ENCODE data around the gene TMC7. TPM values are rescaled to one million over a fixed set of nuclear protein-coding genes. Genes with fewer than 3 reads are reported as not detected.

Gene TMC7
- total and polyA plus RNA-seq, 2 donors (not counting 1 experiment from before 2014, with no cell fraction given) = 0.18 to 1.5 TPM

DNA sequence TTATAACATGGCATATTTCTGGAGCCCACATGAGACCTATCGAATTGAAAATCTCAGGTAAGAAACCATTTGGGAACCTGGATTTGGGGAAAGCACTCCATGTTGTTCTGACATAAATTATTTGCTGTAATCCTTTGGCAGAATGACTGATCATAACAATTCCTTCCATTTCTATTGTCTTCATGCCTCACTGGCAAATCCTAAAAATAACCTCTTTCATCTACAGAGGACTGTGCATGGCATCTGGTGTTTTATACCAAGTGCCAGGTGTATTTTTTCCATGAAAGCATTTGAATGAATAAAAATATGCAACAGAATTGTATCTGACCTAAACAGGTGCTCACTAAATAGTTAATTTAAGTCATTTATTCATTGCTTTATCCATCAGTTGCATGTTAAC is 50.0 kb downstream of the TMC7 start:
- no peak overlapping the region for H3K4me3 ChIP-seq (replicated peaks in 1 of 4; ENCODE audit: control extremely low read depth in 1 of 4, insufficient read depth in 1 of 4, low read depth in 3 of 4, low read length in 4 of 4)
- H3K4me1 ChIP-seq (ENCODE audit: control insufficient read depth, extremely low read depth, insufficient read depth, low read length) = no peaks in the 10 kb centered on the region
- DNase-seq (ENCODE audit: low read depth in 2 of 2) = no peak
- TF ChIP-seq, protein P1, sequence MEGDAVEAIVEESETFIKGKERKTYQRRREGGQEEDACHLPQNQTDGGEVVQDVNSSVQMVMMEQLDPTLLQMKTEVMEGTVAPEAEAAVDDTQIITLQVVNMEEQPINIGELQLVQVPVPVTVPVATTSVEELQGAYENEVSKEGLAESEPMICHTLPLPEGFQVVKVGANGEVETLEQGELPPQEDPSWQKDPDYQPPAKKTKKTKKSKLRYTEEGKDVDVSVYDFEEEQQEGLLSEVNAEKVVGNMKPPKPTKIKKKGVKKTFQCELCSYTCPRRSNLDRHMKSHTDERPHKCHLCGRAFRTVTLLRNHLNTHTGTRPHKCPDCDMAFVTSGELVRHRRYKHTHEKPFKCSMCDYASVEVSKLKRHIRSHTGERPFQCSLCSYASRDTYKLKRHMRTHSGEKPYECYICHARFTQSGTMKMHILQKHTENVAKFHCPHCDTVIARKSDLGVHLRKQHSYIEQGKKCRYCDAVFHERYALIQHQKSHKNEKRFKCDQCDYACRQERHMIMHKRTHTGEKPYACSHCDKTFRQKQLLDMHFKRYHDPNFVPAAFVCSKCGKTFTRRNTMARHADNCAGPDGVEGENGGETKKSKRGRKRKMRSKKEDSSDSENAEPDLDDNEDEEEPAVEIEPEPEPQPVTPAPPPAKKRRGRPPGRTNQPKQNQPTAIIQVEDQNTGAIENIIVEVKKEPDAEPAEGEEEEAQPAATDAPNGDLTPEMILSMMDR (conservative IDR thresholded peaks at IDR 0.05 in 1 of 2, IDR thresholded peaks at IDR 0.05 in 1 of 2; ENCODE audit: low read depth in 1 of 2, low read length in 2 of 2) = no peak
- TF ChIP-seq EZH2 (IDR thresholded peaks at IDR 0.05; ENCODE audit: low read length, missing control alignments) = no peak
- H3K4me2 ChIP-seq (ENCODE audit: extremely low read depth, insufficient read depth, low read length) = no peak overlapping the region
- H3K9me3 ChIP-seq (ENCODE audit: control insufficient read depth, insufficient read depth, low read depth, low read length) = no peaks in the 10 kb centered on the region
- H3K27me3 ChIP-seq (ENCODE audit: control insufficient read depth, insufficient read depth, low read length) = no peaks in the 10 kb centered on the region
- H4K20me1 ChIP-seq (ENCODE audit: control insufficient read depth, extremely low read depth, insufficient read depth, low read length) = no peaks in the 10 kb centered on the region
- H2AFZ ChIP-seq (ENCODE audit: low read length) = no peak overlapping the region
- no peak overlapping the region for H3K9ac ChIP-seq (ENCODE audit: insufficient read depth, low read length)
- no peaks in the 10 kb centered on the region for H3K36me3 ChIP-seq (ENCODE audit: control insufficient read depth, insufficient read depth, low read length)
- H3K79me2 ChIP-seq (ENCODE audit: control insufficient read depth, insufficient read depth, low read length) = no peaks in the 10 kb centered on the region
- H3K27ac ChIP-seq (ENCODE audit: insufficient read depth, low read length) = no peak overlapping the region

DNA sequence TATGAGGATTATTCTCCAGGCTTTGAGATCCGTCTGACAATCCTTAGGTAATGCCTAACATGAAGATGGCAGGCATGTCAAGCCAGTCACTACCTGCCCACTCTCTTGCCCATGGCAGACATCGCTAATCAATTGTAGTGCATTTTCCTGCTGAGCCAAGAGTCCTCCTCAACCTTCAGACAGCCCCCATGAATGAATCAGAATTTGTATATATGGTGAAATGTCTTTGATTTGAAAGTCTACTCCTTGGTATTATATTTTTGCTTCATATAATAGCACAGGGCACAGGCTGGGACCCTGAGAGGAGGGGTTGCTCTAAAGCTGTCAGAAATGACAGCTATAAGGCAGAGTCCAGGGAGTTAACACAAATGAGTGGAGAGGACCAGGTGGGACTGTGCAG is 56.7 kb downstream of the TMC7 start:
- Histone ChIP-seq H4K20me1 (ENCODE audit: control insufficient read depth, extremely low read depth, insufficient read depth, low read length) (no peaks in the 10 kb centered on the region), H3K79me2 (ENCODE audit: control insufficient read depth, insufficient read depth, low read length) (no peaks in the 10 kb centered on the region), H3K4me3 (replicated peaks in 1 of 4; ENCODE audit: control extremely low read depth in 1 of 4, insufficient read depth in 1 of 4, low read depth in 3 of 4, low read length in 4 of 4) (no peak overlapping the region), H3K4me1 (ENCODE audit: control insufficient read depth, extremely low read depth, insufficient read depth, low read length) (no peaks in the 10 kb centered on the region), H3K9ac (ENCODE audit: insufficient read depth, low read length) (no peak overlapping the region), H3K4me2 (ENCODE audit: extremely low read depth, insufficient read depth, low read length) (no peak overlapping the region), H2AFZ (ENCODE audit: low read length) (no peak overlapping the region), H3K27me3 (ENCODE audit: control insufficient read depth, insufficient read depth, low read length) (no peaks in the 10 kb centered on the region), H3K9me3 (ENCODE audit: control insufficient read depth, insufficient read depth, low read depth, low read length) (no peaks in the 10 kb centered on the region), H3K27ac (ENCODE audit: insufficient read depth, low read length) (no peak overlapping the region), H3K36me3 (ENCODE audit: control insufficient read depth, insufficient read depth, low read length) (no peaks in the 10 kb centered on the region)
- no peak for DNase-seq (ENCODE audit: low read depth in 2 of 2)
- TF ChIP-seq EZH2 (IDR thresholded peaks at IDR 0.05; ENCODE audit: low read length, missing control alignments) = no peak
- TF ChIP-seq, protein P1 (conservative IDR thresholded peaks at IDR 0.05 in 1 of 2, IDR thresholded peaks at IDR 0.05 in 1 of 2; ENCODE audit: low read depth in 1 of 2, low read length in 2 of 2) = no peak

DNA sequence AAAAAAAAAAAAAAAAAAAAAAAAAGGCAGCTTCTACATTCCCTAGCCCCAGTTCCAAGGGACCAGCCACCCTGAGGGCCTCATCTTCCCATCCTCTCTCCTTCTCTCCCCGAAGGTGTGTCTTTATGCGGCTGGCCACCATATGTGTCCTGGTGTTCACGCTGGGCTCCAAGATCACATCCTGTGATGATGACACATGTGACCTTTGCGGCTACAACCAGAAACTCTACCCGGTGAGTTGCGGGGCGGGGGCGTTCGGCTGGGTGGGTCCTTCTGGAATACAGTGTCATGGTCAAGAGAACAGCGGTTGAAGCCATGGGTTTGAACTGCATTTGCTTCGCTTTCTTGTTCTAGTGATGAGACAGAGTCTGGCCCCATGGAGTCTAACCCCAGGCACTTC is 61.0 kb downstream of the TMC7 start:
- Histone ChIP-seq H3K4me1 (ENCODE audit: control insufficient read depth, extremely low read depth, insufficient read depth, low read length) (no peaks in the 10 kb centered on the region), H3K27me3 (ENCODE audit: control insufficient read depth, insufficient read depth, low read length) (no peaks in the 10 kb centered on the region), H3K9me3 (ENCODE audit: control insufficient read depth, insufficient read depth, low read depth, low read length) (no peaks in the 10 kb centered on the region), H3K4me2 (ENCODE audit: extremely low read depth, insufficient read depth, low read length) (no peak overlapping the region), H3K4me3 (replicated peaks in 1 of 4; ENCODE audit: control extremely low read depth in 1 of 4, insufficient read depth in 1 of 4, low read depth in 3 of 4, low read length in 4 of 4) (no peak overlapping the region), H3K27ac (ENCODE audit: insufficient read depth, low read length) (no peak overlapping the region), H4K20me1 (ENCODE audit: control insufficient read depth, extremely low read depth, insufficient read depth, low read length) (no peaks in the 10 kb centered on the region), H3K9ac (ENCODE audit: insufficient read depth, low read length) (no peak overlapping the region), H3K36me3 (ENCODE audit: control insufficient read depth, insufficient read depth, low read length) (no peaks in the 10 kb centered on the region), H2AFZ (ENCODE audit: low read length) (no peak overlapping the region), H3K79me2 (ENCODE audit: control insufficient read depth, insufficient read depth, low read length) (no peaks in the 10 kb centered on the region)
- TF ChIP-seq, protein P1 (conservative IDR thresholded peaks at IDR 0.05 in 1 of 2, IDR thresholded peaks at IDR 0.05 in 1 of 2; ENCODE audit: low read depth in 1 of 2, low read length in 2 of 2) = no peak
- no peak for DNase-seq (ENCODE audit: low read depth in 2 of 2)
